ENCODE results near the gene TPSG1.
"Not testable (repeated sequence)": the region's sequence is repeated elsewhere in the genome, so short reads cannot be mapped to it uniquely, and the experiment has no call there.

TPSG1 gene

DNA sequence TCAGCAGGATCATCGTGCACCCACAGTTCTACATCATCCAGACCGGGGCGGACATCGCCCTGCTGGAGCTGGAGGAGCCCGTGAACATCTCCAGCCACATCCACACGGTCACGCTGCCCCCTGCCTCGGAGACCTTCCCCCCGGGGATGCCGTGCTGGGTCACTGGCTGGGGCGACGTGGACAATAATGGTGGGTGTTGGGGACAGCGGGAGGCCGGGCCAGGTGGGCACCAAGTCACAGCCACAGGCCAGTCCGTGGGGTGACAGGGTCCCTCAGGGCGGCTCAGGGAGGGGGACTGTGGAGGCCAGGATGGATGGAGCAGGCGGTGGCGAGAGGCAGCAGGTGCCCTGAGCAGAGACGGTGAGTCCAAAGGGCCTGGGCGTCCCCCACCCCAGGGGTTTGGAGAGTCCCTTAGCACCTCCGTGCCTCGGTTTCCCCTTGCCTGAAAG is 31.8 kb upstream of the TPSG1 start:
- no peak for DNase-seq

DNA sequence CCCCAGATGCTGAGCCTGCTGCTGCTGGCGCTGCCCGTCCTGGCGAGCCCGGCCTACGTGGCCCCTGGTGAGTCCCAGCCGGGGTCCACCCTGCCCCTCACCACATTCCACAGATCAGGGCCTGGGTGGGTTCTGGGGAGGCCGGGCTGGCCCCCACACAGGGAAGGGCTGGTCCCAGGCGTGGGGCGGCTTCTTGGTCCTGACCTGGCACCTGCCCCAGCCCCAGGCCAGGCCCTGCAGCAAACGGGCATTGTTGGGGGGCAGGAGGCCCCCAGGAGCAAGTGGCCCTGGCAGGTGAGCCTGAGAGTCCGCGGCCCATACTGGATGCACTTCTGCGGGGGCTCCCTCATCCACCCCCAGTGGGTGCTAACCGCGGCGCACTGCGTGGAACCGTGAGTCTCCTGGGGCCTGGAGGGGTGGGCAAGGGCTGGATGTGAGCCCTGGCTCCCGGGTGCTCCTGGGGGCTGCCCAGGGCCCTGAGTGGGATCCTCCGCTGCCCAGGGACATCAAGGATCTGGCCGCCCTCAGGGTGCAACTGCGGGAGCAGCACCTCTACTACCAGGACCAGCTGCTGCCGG is 31.3 kb upstream of the TPSG1 start:
- not testable (repeated sequence) for DNase-seq

DNA sequence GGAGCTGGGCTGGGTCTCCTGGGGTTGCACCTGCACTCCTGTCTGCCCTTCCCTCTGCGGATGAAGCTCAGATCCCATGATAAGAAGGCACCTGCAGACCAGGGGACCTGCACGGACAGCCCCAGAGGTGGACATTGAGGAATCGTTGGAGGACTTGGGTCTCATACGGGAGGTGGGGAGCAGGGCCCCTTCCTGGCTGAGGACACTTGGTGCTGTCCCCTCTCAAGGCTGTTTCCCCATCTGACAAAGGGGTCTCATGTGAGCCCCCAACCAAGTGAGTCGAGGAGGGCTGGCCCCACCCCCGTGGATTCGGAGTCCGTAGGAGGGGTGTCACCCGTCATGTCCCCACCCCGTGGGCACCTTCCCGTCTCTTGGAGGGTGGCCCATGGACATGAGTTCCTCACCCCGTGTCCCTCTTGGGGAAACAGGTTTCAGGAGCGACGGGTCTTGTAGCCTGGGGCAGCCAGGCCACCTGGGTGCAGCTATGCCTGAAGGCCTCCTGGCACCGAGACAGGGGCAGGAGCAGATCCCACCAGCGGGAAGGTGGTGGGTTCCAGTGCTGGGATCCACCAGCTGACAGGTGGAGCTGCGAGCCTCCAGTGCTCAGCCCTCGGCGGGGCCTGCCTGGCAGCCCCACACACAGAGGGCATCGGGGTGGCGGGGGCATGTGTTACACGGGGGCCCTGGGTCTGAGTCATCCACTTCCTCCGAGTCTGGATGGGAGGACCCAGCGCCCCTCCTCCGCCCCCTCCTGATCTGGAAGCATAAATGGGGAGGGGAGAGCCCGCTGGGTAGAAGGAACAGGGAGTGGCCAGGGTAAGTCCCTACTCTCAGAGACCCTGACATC is 30.4 kb upstream of the TPSG1 start, which contains the start of gene TPSD1:
TSS of gene TPSD1 (plus strand) at position 794 of the 847 bp plus-strand sequence. CDS start 212 bp downstream, outside the sequence.
- not testable (repeated sequence) for DNase-seq

DNA sequence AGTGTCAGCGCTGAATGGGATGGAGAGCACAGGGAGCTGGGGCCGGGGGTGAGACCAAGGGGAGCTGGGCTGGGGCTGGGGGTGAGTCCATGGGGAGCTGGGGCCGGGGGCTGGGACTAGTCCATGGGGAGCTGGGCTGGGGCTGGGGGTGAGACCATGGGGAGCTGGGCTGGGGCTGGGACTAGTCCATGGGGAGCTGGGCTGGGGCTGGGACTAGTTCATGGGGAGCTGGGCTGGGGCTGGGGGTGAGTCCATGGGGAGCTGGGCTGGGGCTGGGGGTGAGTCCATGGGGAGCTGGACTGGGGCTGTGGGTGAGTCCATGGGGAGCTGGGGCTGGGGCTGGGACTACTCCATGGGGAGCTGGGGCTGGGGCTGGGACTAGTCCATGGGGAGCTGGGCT is 29.8 kb upstream of the TPSG1 start:
- DNase-seq = not testable (repeated sequence)

DNA sequence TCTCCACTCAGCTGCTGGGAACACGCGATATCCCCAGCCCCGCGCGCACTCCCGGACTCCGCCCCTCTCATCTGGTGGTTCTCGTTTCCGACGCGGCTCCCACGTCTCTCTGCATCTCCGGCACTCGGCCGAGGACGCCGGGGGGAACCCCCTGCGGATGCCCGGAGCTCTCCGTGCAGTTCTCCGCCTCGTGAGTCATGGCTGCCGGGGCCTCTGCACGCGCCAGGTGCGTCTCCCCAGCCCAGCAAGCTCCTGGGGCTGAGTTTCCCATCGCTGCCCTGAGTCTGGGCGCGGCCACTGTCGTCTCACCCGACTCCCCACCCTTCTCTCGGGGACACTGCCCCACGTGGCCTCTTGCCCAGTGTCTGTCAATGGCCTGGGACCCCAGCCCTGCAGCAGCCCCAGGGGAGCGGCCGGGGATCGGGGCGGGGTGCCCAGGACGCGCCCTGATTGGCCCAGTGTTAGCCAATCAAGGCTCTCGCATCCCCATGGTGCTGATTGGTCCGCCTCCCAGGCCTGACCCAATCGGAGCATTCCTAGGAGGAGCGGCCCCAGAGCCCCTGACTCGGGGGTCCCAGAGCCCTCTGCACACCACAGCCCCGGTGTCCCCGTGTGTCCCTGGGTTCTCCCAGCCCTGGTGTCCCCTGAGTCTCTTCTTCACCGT is 28.8 kb upstream of the TPSG1 start:
- DNase-seq = not testable (repeated sequence)

DNA sequence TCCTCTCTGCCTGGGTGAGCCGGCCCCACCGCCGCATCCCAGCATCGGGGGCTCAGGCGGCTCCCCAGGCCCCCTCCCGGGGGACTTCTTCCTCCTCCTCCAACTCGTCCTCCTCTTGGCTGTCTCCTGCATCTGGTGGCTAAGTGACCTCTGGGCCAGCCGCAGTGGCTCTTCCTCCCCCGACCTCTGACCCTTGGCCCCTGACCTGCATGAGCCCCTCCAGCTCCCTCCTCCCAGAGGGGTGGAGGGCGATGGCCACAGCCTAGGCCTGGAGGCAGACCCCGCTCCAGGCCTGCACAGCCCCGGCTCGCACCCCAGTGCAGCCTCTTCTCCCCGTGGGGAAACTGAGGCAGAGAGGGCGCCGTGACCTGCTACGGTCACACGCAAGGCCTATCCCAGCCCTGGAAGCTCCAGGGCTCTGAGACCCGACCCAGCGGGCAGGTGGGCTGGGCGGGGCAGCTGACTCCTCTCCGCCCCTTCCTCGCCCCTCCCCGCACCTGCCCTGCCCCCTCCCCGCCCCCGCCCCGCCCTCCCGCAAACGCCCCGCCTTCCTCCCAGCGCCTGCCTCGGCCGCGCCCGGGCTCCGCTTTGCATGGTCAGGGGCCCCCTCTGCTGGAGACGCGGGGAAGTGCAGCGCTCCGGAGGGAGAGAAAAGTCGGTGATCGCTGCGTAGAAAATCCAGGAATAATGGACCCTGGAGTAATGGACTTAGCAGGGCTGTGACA is 24.1 kb upstream of the TPSG1 start:
- not testable (repeated sequence) for DNase-seq

DNA sequence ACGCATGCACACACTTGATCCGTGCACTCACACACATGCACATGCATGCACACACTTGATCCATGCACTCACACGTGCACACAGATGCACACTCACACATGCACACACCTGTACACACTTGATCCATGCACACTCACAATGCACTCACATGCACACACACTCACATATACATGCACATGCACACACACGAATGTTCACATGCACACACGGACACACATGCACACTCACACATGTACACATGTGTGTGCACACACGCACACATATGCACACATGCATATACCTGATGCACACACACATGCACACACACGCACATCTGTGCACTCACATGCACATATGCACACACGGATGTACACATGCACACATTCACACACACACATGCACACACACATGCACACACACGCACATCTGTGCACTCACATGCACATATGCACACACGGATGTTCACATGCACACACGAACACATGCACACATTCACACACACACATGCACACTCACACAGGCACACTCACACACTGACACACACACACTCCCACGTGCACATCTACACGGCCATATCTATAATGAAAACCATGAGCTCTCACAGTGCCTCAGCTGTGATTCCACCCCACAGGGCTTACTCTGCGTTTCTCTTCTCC is 23.0 kb upstream of the TPSG1 start:
- DNase-seq = not testable (repeated sequence)

DNA sequence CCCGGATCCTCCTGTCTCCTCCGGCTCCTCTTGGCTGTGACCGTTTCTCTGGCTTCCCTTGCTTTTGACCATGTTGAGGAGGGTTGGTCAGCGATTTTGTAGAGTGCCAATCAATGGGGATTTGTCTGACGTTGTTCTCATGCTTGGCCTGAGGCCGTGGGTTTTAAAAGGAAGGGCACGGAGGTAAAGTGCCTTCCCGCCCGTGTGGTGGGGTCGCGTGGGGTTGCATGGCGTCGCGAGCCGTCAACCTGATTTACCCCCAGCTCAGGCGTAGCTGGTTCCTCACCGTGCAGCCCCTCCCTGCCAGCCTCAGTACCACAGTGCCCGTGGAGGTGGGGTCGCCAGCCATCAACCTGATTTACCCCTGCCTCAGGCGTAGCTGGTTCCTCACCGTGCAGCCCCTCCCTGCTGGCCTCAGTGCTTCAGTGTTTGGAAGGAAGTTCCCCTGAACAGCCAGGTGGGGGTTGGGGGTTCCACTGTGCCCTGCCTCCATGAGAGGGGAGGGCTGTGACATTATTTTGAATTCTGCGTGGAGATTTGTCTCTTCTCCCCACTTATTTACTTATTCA is 20.5 kb upstream of the TPSG1 start:
- no peak for DNase-seq

DNA sequence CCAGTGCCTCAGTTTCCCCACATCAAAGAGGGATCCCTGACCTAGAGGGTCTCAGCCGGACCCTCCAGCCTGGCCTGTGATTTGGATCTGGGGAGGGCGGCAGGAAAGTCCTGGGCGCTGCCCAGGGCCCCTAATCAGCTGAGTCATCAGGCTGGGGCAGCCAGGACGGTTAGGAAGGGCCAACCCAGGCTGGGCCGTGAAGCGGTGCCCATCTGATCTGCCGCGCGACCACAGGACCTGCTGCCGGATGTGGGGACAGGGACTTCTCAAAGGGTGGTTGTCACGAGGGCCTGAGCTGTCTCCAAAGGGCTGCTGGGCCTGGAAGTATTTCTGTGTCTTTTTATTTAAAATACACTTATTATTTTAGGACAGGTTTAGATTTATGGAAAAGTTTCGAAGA is 19.8 kb upstream of the TPSG1 start:
- DNase-seq = no peak

DNA sequence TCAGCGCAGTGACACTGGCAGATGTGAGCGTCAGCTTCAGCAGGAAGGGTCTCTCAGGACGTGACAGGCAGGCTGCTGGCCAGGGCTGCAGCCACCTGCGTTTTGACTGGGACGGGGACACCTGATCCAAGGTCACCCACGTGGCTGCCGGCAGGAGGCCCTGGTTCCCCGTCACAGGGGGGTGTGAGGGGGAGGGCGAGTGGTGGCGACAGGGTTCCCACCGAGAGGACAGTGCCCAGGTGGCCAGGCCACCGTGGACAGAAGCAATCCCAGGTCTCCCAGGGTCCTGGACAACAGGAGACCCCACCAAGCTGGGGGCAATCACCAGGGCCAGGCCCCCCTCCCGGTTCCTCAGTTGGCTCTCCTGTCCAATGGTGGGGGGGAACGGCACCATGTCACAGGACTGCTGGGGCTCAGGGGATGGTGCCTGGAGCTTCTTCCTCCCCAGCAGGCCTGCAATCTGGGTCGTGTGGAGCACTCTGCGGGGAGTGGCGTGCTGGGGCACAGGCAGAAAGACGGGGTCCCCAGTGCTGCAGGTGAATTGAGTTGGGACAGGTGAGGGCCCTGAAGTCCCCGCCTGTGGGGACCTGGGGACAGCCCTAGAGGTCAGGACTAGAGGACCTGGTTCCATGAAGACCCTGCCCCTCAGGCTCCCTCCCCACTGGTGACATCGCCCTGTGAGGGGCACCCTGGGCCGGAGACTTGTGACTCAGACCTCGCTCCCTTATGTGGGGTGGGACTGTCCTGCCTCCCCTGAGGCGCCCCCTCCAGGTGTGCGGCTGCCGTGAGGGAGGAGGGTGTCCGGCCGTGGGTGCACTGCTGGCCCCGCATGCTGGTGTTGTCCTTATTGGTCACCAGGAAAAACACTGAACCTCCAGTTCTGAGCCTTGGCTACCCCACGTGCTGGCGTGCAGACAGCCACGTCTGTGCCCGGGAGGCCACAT is 19.1 kb upstream of the TPSG1 start:
- not testable (repeated sequence) for DNase-seq

DNA sequence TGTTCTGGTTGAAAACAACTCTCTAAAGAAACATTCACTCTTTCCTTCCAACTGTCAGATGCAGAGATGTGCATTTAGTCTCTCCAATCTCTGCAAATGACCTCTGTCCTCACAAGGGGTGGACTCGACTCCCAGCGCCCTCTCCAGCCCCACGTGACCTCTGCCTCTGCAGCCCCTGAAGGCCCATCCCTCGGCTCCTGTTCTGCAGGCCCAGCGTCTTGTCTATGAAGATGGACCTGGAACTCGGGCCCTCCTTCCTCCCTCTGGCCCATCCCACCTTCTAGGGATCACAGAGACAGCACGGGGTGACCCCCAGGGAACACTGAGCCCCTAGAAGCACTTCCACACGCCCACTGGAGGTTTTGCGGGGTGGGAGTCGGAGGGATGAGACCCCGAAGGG is 18.3 kb upstream of the TPSG1 start:
- not testable (repeated sequence) for DNase-seq

DNA sequence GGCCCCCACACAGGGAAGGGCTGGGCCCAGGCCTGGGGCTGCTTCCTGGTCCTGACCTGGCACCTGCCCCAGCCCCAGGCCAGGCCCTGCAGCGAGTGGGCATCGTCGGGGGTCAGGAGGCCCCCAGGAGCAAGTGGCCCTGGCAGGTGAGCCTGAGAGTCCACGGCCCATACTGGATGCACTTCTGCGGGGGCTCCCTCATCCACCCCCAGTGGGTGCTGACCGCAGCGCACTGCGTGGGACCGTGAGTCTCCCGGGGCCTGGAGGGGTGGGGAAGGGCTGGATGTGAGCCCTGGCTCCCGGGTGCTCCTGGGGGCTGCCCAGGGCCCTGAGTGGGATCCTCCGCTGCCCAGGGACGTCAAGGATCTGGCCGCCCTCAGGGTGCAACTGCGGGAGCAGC is 16.0 kb upstream of the TPSG1 start:
- DNase-seq = not testable (repeated sequence)

DNA sequence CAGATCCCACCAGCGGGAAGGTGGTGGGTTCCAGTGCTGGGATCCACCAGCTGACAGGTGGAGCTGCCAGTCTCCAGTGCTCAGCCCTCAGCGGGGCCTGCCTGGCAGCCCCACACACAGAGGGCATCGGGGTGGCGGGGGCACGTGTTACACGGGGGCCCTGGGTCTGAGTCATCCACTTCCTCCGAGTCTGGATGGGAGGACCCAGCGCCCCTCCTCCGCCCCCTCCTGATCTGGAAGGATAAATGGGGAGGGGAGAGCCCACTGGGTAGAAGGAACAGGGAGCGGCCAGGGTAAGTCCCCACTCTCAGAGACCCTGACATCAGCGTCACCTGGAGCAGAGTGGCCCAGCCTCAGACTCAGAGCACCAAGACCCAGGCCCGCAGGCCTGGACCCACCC is 15.4 kb upstream of the TPSG1 start, which contains the start of gene TPSAB1:
TSS of gene TPSAB1 (plus strand) at position 270 of the 400 bp plus-strand sequence. CDS start 234 bp downstream, outside the sequence.
- not testable (repeated sequence) for DNase-seq

DNA sequence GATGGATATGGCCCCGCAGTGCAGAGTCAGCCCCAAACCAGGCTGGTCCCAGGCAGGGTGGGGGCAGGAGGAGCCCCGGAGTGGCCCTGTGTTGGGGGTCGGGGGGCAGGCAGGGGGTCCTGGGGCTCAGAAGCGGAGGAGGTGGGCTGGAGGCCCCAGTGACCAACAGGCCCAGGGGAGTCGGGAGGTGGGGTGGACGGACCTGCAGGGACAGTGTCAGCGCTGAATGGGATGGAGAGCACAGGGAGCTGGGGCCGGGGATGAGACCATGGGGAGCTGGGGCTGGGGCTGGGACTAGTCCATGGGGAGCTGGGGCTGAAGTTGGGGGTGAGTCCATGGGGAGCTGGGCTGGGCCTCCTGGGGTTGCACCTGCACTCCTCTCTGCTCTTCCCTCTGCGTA is 14.5 kb upstream of the TPSG1 start:
- not testable (repeated sequence) for DNase-seq

DNA sequence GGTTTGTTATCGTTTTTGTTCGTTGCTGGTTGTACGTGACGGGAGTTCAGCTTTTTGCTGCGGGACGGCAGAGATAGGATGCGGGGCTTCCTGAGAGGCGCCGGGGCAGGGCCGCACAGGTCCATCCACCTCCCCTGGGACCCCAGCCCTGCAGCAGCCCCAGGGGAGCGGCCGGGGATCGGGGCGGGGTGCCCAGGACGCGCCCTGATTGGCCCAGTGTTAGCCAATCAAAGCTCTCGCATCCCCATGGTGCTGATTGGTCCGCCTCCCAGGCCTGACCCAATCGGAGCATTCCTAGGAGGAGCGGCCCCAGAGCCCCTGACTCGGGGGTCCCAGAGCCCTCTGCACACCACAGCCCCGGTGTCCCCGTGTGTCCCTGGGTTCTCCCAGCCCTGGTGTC is 13.8 kb upstream of the TPSG1 start:
- DNase-seq = not testable (repeated sequence)

DNA sequence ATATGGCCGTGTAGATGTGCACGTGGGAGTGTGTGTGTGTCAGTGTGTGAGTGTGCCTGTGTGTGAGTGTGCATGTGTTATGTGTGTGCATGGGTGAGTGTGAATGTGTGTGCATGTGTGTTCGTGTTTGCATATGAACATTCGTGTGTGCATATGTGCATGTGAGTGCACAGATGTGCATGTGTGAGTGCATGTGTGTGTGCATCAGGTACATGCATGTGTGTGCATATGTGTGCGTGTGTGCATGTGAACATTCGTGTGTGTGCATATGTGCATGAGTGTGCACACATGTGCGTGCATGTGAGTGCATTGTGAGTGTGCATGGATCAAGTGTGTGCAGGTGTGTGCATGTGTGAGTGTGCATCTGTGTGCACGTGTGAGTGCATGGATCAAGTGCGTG is 12.9 kb upstream of the TPSG1 start:
- DNase-seq = no peak

DNA sequence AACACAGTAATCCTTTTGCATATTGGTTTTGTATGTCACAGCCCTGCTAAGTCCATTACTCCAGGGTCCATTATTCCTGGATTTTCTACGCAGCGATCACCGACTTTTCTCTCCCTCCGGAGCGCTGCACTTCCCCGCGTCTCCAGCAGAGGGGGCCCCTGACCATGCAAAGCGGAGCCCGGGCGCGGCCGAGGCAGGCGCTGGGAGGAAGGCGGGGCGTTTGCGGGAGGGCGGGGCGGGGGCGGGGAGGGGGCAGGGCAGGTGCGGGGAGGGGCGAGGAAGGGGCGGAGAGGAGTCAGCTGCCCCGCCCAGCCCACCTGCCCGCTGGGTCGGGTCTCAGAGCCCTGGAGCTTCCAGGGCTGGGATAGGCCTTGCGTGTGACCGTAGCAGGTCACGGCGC is 11.6 kb upstream of the TPSG1 start:
- DNase-seq = not testable (repeated sequence)

DNA sequence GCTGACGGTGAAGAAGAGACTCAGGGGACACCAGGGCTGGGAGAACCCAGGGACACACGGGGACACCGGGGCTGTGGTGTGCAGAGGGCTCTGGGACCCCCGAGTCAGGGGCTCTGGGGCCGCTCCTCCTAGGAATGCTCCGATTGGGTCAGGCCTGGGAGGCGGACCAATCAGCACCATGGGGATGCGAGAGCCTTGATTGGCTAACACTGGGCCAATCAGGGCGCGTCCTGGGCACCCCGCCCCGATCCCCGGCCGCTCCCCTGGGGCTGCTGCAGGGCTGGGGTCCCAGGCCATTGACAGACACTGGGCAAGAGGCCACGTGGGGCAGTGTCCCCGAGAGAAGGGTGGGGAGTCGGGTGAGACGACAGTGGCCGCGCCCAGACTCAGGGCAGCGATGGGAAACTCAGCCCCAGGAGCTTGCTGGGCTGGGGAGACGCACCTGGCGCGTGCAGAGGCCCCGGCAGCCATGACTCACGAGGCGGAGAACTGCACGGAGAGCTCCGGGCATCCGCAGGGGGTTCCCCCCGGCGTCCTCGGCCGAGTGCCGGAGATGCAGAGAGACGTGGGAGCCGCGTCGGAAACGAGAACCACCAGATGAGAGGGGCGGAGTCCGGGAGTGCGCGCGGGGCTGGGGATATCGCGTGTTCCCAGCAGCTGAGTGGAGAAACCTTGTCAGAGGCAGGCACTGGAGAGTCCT is 7.1 kb upstream of the TPSG1 start:
- not testable (repeated sequence) for DNase-seq

DNA sequence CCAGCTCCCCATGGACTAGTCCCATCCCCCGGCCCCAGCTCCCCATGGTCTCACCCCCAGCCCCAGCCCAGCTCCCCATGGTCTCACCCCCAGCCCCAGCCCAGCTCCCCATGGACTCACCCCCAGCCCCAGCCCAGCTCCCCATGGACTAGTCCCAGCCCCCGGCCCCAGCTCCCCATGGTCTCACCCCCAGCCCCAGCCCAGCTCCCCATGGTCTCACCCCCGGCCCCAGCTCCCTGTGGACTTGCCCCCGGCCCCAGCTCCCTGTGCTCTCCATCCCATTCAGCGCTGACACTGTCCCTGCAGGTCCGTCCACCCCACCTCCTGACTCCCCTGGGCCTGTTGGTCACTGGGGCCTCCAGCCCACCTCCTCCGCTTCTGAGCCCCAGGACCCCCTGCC is 6.2 kb upstream of the TPSG1 start:
- not testable (repeated sequence) for DNase-seq

All from fibroblast of skin of scalp (primary cell).